Activated naive CD4-positive, alpha-beta T cell treated with anti-CD3 and anti-CD28 coated beads, Interleukin-2, amount 50 U/mL, for 72 hours (primary cell): ENCODE data around the gene NOA1. TPM values are rescaled to one million over a fixed set of nuclear protein-coding genes. Genes with fewer than 3 reads are reported as not detected.
"Not testable (repeated sequence)": the region's sequence is repeated elsewhere in the genome, so short reads cannot be mapped to it uniquely, and the experiment has no call there.

Experiments
- ATAC-seq, 2 donors: fragments of 150-1000 bp; cut with Tn5 transposase; 2 replicates each; pipeline ENCODE4 v1.10.0; 2021; ENCODE audit warnings: mild to moderate bottlenecking in 2 of 2, moderate library complexity in 2 of 2
- DNase-seq, 2 donors: peaks; one replicate each; pipeline ENCODE4 v3.0.0; 2021 to 2022; ENCODE audit warnings: low spot score in 2 of 2
- H3K27ac Mint-ChIP-seq, 2 donors: one replicate each; pipeline ENCODE4 v1.8.0; 2022; ENCODE audit warnings: mild to moderate bottlenecking in 2 of 2, mixed read lengths in 2 of 2
- H3K36me3 Mint-ChIP-seq, 2 donors: one replicate each; pipeline ENCODE4 v1.8.0; 2022; ENCODE audit warnings: mixed read lengths in 2 of 2
- H3K9me3 Mint-ChIP-seq, 2 donors: one replicate each; pipeline ENCODE4 v1.8.0; 2022; ENCODE audit warnings: mixed read lengths in 2 of 2
- total RNA-seq, 2 donors: library from RNA; stranded (reverse); gene quantifications; one replicate each; pipeline ENCODE4 v1.2.3, GENCODE V29; 2022

Gene NOA1
- total RNA-seq, 2 donors from 2014 or later, result 31.4 to 31.8 TPM

DNA sequence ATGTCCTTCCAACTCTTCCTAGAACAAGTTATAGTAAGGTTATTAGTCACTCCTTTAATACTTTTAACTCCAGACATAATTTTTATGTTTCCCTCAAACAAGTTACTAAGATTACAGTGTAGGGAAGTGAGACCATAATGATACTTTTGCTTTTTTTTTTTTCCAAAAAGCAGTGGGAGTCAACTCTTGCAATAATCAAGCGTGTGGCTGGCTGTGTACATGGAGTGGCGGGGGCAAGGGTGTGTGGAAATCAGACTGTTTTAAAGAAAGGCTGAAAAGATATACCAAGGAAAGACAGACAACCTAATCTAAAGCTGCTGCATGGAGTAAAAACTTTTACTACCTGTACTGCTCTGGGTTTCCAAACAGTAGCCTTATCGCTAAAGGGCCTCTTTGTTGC, 4.1 kb downstream of the NOA1 start:
- peaks cover 43 to 73% of the 10 kb centered on the region in 2 donors for H3K36me3 Mint-ChIP-seq
- H3K9me3 Mint-ChIP-seq, result peaks cover 0 to 18% of the 10 kb centered on the region in 2 donors
- DNase-seq (no peak), ATAC-seq (no peak)
- peak overlapping the region in 1 of 2 donors; percentile 74 for H3K27ac Mint-ChIP-seq

DNA sequence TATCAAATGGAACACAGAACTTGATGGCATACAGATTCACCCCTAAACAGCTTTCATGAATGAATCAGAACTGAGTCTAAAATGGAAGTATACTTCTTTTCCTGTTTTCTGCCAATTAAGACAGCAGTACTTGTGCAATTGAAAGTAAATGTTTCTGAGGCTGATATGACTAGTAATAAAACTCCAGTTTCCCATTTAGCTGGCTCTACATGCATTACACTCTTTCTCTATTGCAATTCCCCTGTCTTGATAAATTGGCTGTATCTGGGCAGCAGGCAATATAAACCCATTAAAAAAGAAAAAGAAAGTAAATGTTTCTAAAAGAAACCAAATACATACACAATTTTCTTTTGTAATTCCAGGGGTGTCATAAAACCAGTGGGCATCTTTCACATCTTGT, 4.6 kb downstream of the NOA1 start:
- Mint-ChIP-seq H3K27ac (peak overlapping the region in 1 of 2 donors; percentile 74), H3K9me3 (peaks cover 0 to 18% of the 10 kb centered on the region in 2 donors), H3K36me3 (peaks cover 43 to 70% of the 10 kb centered on the region in 2 donors)
- ATAC-seq (peak; percentile 3 to 32), DNase-seq (peak in 1 of 2 donors; percentile 35)

GRCh38 chr4:56972389-56972788, 5.0 kb downstream of the NOA1 start:
- ATAC-seq, result peak; percentile 28 to 38
- Mint-ChIP-seq H3K27ac (peak overlapping the region; percentile 74 to 95), H3K9me3 (peaks cover 0 to 18% of the 10 kb centered on the region in 2 donors), H3K36me3 (peaks cover 42 to 66% of the 10 kb centered on the region in 2 donors)
- no peak for DNase-seq

DNA sequence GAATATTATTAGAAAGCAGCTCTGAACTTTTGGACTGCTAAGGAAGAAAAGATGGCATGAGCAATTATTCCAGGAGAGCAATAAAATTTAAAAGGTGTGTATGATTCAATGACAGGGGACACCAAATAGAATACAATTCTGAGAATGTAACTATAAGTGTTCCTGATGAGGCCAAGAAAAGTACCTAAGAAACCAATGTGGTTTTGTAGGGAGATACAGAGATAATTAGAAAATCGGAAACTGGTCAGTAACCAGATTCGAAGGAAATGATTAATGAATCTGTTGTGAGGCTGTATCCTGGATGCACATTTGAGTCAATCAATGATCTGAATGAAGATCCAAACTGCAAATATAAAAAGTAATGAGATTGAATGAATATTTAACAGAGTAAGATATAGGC, 6.0 kb downstream of the NOA1 start:
- ATAC-seq, result no peak
- H3K9me3 Mint-ChIP-seq, result peaks cover 0 to 18% of the 10 kb centered on the region in 2 donors
- peaks cover 35 to 61% of the 10 kb centered on the region in 2 donors for H3K36me3 Mint-ChIP-seq

GRCh38 chr4:56961107-56961500, 16.3 kb downstream of the NOA1 start:
- ATAC-seq (no peak), DNase-seq (no peak)
- peak overlapping the region in 1 of 2 donors; percentile 77 for H3K27ac Mint-ChIP-seq
- no peaks in the 10 kb centered on the region for H3K9me3 Mint-ChIP-seq
- peaks cover 6 to 7% of the 10 kb centered on the region in 2 donors for H3K36me3 Mint-ChIP-seq

More for the DNA sequence above, 6.0 kb downstream of the NOA1 start:
- peak overlapping the region in 1 of 2 donors; percentile 74 for H3K27ac Mint-ChIP-seq
- DNase-seq, result no peak

- ATAC-seq, result no peak
- Mint-ChIP-seq H3K36me3 (peaks cover 0 to 7% of the 10 kb centered on the region in 2 donors), H3K27ac (no peak overlapping the region), H3K9me3 (no peaks in the 10 kb centered on the region)
- DNase-seq, result no peak
Observed at GRCh38 chr4:56959100-56959499, 18.3 kb downstream of the NOA1 start.

GRCh38 chr4:56958111-56958517, 19.3 kb downstream of the NOA1 start:
- Mint-ChIP-seq H3K36me3 (peaks cover 0 to 7% of the 10 kb centered on the region in 2 donors), H3K9me3 (no peaks in the 10 kb centered on the region), H3K27ac (no peak overlapping the region)
- no peak for ATAC-seq
- DNase-seq, result no peak

DNA sequence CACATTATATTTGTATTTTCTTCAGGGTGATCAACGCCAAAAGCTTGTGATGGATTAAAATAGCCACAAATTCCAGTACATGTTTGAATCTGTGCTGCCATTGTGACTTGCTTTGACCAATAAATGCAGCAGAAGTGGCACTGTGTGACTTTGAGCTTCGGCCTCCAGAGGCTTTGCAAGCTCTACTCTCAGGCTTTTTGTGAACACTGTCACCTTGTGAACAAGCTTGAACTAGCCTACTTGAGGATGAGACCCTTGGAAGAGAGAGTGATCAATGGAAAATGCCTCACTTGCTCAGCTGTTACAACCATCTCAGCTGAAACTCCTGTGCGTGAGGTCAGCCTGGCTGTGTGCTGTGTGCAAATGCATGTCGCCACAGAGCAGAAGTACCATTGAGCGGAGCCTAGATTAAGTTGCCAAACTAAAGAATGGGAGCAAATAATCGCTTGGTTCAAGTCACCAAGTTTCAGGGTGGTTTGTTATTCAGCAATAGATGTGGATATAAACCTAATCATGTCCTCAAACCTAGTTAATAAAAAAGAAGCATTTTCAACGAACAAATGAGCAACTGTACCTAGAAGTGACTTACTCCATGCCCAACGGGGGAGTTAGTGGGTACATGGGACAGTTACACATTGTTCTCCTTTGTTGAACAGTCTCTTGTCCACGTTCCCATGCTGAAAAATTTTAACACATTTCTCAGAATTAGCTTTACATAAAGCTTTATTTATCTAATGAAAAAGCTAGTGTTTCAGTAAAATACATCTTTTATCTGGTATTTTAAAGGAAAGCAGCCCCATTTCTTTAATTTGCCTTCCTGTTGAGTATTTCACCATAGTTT, 23.5 kb downstream of the NOA1 start:
- no peak for ATAC-seq
- H3K27ac Mint-ChIP-seq, result no peak overlapping the region
- no peak for DNase-seq
- no peaks in the 10 kb centered on the region for H3K36me3 Mint-ChIP-seq
- H3K9me3 Mint-ChIP-seq, result no peaks in the 10 kb centered on the region

- peaks cover 0 to 12% of the 10 kb centered on the region in 2 donors for H3K36me3 Mint-ChIP-seq
- ATAC-seq (peak; percentile 34 to 41), DNase-seq (no peak)
- H3K9me3 Mint-ChIP-seq, result no peaks in the 10 kb centered on the region
- H3K27ac Mint-ChIP-seq, result no peak overlapping the region
Observed at GRCh38 chr4:56941403-56941802, 36.0 kb downstream of the NOA1 start.

DNA sequence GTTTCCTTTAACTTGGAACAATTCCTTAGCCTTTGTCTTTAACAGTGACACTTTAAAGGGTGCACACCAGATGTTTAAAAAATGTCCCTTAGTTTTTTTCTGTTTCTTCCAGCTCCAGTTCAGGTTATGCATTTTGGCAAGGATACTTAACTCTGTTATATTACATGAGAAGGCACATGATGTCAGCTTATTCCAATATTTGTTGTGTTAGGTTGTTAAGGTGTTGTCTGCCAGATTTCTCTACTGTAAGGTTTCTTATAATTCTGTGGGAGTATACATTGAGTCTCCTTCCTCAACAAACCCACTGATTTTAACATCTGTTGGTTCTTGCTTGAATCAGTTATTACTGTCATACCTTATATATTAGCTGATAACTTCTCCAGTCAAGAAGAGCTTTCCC, 36.4 kb downstream of the NOA1 start:
- H3K9me3 Mint-ChIP-seq, result no peaks in the 10 kb centered on the region
- H3K27ac Mint-ChIP-seq, result no peak overlapping the region
- H3K36me3 Mint-ChIP-seq, result peaks cover 0 to 12% of the 10 kb centered on the region in 2 donors
- no peak for DNase-seq
- ATAC-seq, result no peak

DNA sequence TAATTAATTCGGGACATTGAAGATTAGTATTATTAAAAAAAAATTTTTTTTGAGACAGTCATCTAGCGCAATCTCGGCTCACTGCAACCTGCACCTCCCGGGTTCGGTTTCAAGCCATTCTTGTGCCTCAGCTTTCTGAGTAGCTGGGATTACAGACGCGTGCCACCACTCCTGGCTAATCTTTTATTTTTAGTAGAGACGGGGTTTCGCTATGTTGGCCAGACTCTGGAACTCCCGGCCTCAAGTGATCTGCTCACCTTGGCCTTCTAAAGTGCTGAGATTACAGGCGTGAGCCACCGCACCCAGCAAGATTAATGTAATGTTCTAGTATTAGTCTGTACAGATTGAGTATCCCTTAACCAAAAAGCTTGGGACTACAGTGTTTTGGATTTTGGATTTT, 37.0 kb downstream of the NOA1 start:
- Mint-ChIP-seq H3K9me3 (no peaks in the 10 kb centered on the region), H3K36me3 (peaks cover 0 to 13% of the 10 kb centered on the region in 2 donors), H3K27ac (no peak overlapping the region)
- no peak for DNase-seq
- no peak for ATAC-seq

GRCh38 chr4:56939826-56940225, 37.6 kb downstream of the NOA1 start:
- not testable (repeated sequence) for H3K27ac Mint-ChIP-seq, ATAC-seq

GRCh38 chr4:56937262-56937661, 40.1 kb downstream of the NOA1 start:
- DNase-seq (no peak), ATAC-seq (peak in 1 of 2 donors; percentile 39)
- peak overlapping the region; percentile 7 to 63 for H3K27ac Mint-ChIP-seq
- H3K9me3 Mint-ChIP-seq, result no peaks in the 10 kb centered on the region
- peaks cover 0 to 16% of the 10 kb centered on the region in 2 donors for H3K36me3 Mint-ChIP-seq

More at GRCh38 chr4:56939826-56940225, 37.6 kb downstream of the NOA1 start:
- not testable (repeated sequence) for H3K9me3 Mint-ChIP-seq, DNase-seq
- H3K36me3 Mint-ChIP-seq, result peaks cover 0 to 16% of the 10 kb centered on the region in 2 donors

- H3K27ac Mint-ChIP-seq, result peak overlapping the region in 1 of 2 donors; percentile 13
- peaks cover 17 to 38% of the 10 kb centered on the region in 2 donors for H3K36me3 Mint-ChIP-seq
- ATAC-seq, result no peak
Observed at GRCh38 chr4:56931924-56932323, 45.5 kb downstream of the NOA1 start.

GRCh38 chr4:56930638-56931037, 46.8 kb downstream of the NOA1 start:
- peak in 1 of 2 donors; percentile 11 for ATAC-seq
- H3K36me3 Mint-ChIP-seq, result peaks cover 17 to 37% of the 10 kb centered on the region in 2 donors
- H3K9me3 Mint-ChIP-seq, result no peaks in the 10 kb centered on the region

More at GRCh38 chr4:56931924-56932323, 45.5 kb downstream of the NOA1 start:
- H3K9me3 Mint-ChIP-seq, result no peaks in the 10 kb centered on the region
- no peak for DNase-seq

GRCh38 chr4:56927196-56927595, 50.2 kb downstream of the NOA1 start:
- DNase-seq (no peak), ATAC-seq (no peak)
- Mint-ChIP-seq H3K27ac (no peak overlapping the region), H3K9me3 (no peaks in the 10 kb centered on the region), H3K36me3 (peaks cover 17 to 38% of the 10 kb centered on the region in 2 donors)

More at GRCh38 chr4:56930638-56931037, 46.8 kb downstream of the NOA1 start:
- peak overlapping the region in 1 of 2 donors; percentile 14 for H3K27ac Mint-ChIP-seq
- DNase-seq, result no peak

DNA sequence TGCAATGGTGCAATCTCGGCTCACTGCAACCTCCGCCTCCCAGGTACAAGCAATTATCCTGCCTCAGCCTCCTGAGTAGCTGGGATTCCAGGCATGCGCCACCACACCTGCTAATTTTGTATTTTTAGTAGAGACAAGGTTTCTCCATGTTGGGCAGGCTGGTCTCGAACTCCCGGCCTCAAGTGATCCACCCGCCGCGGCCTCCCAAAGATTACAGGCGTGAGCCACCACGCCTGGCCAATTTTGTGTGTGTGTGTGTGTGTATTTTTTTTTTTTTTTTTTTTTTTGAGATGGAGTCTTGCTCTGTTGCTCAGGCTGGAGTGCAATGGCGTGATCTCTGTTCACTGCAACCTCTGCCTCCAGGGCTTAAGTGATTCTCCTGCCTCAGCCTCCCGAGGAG, 62.4 kb downstream of the NOA1 start:
- not testable (repeated sequence) for H3K27ac Mint-ChIP-seq, H3K9me3 Mint-ChIP-seq, DNase-seq, ATAC-seq
- peaks cover 10 to 27% of the 10 kb centered on the region in 2 donors for H3K36me3 Mint-ChIP-seq
